ENCODE data around the gene RAPGEF6.
"Not testable (repeated sequence)": the region's sequence is repeated elsewhere in the genome, so short reads cannot be mapped to it uniquely, and the experiment has no call there.

RAPGEF6 gene

DNA sequence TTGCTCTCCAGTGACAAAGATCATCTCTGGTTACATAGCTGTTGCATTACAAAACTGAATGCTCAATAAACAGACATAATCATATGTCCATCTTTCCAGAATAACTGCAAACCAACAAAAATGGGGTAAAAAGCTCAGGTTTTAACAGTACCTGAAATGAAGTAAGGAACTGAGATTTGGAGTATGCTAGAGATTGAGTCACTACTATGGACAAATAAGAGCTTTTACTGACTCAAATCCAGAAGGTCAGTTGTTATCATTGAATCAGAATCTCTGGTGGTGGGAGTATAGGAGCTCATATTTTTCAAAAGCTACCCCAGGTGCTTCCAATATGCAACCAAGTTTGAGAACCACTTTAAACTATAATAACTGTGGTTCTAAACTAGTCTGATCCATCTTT is 4.1 kb upstream of the RAPGEF6 start:
- DNase-seq = no peak

DNA sequence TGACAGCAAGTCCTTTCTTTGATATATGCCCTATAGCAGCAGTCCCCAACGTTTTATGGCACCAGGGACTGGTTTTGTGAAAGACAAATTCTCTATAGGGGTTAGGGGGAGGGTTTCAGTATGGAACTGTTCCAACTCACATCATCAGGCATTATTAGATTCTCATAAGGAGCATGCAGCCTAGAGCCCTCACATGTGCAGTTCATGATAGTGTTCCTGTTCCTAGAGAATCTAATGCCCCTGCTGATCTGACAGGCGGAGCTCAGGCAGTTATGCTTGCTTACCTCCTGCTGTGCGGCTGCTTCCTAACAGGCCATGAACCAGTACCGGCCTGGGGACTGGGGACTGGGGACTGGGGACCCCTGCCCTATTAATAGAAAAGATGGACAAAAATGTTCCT is 2.7 kb upstream of the RAPGEF6 start:
- no peak for DNase-seq

DNA sequence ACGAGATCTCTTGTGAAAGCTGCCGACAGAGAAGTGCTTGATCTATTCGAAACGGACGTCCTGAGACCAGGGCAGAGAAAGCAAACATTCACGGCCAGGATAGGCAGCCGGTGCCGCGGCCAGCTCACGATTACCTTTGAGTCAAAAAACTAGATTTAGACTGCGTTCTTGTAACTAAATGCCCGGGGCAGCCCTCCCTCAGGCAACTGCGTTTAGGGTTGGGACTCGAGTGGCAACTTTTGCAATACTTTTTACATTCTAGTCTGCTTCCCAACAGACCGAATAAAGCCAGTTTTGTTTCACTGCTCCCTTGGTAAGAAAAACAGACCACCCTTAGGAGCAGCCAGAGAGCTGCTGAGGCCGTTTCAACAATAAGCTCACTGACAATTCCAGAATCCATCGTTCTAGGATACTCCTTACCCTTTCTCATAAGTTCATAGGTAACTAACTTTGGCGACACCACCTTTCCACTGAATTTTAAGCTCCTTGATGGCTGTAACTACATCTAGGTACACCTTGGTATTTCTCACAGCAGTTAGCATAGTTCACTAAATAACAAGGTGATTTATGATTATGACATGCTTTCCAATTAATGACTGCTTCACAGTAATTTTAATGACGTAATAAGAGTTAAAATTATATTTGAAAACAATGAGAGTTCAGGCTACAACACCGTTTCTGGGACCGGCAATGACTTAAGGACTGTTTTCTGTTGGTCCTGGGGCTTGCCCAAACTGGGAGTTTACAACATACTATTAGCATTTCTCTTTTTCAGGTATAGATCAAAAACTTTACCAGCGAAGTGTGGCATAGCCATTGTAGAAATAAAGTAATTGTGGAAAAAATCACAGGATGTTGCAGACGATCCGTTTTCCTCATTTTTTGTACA is 899 bp upstream of the RAPGEF6 start:
- DNase-seq = peak in 1 of 2 experiments; percentile 16

DNA sequence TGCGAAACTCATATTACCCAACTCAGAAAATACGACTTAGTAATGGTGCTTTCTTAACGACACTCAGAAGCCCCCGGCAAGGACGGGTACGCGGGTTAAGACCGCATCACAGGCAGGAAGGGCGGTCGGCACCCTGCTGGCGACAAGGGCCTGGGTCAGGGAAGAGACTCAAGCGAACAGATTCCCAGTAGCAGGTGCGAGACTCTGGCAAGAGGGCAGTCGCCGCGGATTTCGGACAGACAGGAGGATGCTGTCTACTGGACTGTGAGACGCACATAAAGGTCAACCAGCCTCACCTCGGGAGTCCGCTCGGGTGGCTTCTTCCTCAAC is 398 bp downstream of the RAPGEF6 start:
- peak; percentile 11 to 31 for DNase-seq

DNA sequence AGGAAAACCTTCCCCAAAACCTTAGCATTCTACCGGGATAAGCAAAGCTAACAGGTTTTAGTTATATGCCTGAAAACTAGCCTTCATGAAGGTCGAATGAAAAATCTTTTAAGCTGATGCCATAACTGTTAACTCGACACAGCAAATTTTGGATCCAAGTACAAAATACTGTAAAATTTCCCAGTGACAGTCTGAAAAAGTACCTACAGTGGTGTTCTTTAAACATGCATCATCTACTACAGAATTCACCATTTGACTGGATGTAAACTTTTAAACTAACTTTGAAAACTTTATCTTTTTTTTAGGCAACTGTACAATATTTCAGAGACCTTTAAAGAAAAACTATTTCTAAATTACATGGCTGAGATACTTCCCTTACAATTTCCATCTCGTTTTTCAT is 791 bp downstream of the RAPGEF6 start:
- DNase-seq = no peak

DNA sequence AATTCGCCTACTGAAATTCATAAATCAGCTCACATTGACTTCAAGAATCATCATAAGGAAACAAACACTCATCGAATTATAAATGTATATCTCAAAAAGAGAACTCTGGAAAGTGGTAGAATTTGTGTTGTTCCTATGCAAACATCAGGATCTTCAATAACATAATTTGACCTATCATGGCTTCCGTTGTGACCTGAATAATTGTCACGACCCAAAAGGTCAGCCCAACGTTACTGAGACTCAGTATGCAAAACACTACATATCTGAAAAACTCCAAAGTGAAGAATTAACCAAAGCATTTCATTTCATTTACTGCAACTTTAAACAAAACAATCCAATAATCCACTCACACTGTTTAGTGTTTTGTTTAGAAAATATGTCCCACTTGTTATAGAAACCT is 1.2 kb downstream of the RAPGEF6 start:
- no peak for DNase-seq

DNA sequence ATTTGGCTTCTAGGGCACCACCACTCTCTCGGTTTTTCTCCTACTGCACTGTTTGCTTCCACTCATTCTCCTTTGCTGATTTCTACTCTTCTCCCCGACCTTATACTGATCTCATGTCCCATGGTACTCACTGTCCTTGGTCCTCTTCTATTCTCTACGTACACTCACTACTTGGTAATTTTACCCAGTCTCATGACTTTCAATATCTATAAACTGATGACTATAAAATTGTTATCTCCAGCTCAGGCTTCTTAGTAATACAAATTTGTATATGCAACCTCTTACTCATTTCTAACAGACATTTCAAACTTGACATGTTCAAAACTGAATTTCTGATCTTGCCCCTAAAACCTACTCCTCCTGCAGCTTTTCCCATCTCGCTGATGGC is 4.1 kb downstream of the RAPGEF6 start:
- DNase-seq = no peak

DNA sequence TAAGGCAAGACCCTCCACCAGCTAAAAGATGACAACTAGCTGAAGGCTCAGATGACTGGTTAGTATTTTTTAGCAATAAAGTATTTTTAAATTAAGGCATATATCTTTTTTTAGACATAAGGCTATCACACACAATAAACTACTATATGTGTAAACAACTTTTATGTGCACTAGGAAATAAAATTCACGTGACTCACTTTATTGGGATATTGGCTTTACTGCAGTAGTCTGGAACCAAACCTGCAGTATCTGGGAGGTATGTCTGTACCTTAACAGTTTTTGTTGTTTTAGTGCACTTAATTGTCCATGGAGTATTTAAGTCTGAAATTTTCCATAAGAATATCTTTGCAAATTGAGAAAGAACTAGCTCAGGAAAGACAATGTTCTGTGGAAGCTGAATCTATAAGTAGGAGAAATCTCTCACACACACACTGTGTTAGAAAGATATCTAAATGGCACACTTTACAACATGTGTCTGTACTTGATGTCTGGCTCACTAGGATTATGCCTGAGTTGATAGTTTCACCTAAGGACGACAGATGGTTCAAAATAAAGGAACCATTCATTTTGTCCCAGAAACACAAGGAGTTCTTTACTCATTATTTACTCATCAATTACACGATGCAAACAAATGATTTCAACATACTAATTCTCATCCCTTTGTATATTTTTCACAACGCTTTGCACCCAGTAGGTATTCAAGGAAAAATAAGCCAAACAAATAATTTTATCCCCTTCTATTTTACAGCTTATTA is 4.6 kb downstream of the RAPGEF6 start:
- DNase-seq = peak; percentile 15 to 43

DNA sequence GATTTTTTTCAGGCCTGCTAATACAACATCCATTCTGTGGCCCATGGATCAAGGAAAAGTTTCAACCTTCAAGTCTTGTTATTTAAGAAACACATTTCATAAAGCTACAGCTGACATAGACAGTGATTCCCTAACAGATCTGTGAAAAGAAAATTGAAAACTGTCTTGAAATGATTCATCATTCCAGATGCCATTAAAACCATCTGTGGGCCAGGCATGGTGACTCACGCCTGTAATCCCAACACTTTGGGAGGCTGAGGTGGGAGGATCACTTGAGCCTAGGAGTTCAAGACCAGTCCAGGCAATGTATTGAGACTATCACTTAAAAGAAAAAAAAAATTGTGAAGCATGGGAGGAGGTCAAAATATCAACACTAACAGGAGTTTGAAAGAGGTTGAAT is 6.0 kb downstream of the RAPGEF6 start:
- DNase-seq = no peak

DNA sequence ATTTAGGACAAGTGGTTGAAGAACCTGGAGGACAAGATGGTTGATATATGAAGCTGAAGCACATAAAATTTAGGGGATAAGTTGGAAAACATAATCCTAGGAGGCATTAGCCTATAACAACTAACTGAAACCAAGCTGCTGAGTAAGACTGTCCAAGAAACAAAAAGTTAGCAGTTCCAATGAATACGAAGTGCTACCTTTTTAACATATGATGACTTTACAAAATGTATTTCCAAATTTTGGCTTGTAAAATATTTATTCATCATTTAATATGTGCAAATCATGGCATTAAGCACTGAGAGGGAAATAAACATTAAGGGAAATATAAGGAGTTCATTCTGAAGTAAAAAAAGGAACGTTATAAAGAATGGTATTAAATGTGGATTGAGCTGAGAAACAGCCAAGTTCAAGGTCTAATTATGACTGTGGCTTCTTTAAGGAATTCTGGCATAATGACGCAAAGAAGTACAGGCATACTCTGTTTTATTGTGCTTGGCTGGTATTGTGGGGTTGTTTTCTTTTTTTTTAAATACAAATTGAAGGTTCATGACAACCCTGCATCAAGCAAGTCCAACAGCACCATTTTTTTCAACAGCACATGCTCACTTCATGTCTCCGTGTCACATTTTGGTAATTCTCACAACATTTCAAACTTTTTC is 7.7 kb downstream of the RAPGEF6 start:
- DNase-seq = no peak

DNA sequence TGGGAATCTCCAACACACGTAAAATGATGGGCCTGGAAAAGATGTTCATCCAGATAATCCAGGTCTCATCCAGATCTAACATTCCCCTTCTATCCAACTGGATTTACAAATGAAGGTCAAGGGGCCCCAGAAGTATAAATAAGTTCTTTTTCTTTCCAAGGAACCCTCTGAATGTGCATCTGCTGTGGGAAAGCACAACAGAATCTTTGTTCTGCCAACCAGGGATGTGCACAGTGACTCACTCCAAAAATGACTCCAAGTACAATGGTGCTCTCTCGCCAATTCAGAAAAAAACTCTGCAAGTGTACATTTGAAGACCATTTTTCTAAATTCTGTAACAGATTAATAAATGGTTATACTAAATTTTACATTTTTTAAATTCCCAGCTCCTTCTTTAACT is 12.4 kb downstream of the RAPGEF6 start:
- DNase-seq = no peak

DNA sequence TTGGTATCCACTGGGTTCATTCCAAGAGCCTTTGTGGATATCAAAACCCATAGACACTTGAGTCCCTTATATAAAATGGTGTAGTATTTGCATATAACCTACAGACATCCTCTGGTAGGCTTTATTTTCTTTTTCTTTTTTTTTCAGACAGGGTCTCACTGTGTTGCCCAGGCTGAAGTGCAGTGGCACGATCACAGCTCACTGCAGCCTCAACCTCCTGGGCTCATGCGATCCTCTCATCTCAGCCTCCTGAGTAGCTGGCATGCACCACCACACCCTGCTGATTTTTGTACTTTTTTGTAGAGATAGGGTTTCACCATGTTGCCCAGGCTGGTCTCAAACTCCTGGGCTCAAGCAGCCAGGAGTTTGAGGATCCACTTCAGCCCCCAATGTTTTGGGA is 13.9 kb downstream of the RAPGEF6 start:
- not testable (repeated sequence) for DNase-seq

DNA sequence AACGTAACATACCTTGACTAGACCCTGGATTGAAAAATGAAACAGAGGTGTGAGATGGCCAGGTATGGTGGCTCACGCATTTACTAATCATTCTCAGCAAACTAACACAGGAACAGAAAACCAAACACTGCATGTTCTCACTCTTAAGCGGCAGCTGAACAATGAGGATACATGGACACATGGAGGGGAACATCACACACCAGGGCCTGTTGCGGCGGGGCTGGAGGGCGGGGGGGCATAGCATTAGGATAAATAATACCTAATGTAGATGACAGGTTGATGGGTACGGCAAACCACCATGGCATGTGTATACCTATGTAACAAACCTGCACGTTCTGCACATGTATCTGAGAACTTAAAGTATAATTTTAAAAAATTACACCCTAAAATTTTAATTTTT is 15.9 kb downstream of the RAPGEF6 start:
- no peak for DNase-seq

DNA sequence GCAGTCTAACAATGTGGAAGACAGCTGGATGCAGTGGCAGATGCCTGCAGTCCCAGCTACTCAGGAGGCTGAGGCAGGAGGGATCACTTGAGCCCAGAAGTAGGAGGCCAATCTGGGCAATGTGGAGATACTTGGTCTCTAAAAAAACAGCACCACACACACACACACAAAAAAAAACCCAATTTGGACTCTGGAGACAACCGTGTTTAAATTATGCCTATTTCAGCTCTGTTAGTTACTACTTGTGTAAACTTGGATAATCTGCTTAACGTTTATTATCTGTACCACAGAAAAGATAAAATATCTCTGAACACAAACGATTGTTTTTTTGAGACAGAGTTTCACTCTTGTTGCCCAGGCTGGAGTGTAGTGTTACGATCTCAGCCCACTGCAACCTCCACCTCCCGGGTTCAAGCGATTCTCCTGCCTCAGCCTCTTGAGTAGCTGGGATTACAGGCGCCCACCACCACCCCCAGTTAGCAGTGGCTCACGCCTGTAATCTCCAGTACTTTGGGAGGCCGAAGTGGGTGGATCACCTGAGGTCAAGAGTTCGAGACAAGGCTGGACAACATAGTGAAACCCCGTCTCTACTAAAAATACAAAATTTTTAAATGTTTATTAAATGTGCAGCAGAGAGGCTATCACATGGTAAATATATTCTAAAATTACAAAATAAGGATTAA is 17.7 kb downstream of the RAPGEF6 start:
- DNase-seq = no peak

DNA sequence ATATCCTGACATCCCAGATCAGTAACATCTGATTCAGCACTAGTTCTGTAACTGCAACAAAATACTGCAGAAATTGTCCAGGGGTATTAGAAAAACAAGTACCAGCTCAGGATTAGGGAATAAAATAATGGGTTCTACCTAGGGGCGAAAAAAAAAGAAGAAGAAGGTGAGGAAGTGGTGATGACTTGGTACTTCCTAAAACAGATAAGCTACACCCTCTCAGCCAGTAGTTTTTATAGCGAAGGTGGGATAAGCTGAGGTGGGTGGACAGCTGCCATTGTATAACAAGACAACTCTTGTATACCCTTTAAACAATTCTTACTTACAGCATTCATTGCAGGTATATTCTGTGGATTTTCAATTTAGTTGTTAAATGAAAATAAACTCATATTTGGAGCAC is 19.1 kb downstream of the RAPGEF6 start:
- DNase-seq = no peak

DNA sequence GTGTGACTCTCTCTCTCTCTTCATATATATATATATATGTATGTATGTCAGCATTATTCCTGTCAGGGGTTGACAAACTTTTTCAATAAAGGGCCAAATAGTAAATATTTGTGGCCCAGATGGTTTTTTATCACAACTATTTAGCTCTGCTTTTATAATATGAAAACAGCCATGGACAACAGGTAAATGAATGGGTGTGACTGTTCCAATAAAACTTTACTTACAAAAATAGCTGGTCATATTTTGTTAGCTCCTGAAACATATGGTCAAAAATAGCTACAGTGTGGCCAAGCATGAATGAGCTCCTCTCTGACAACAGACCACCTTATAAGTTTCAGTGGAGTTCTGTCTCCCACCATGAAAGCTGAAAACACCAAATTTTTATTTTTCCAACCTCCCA is 21.6 kb downstream of the RAPGEF6 start:
- DNase-seq = no peak

DNA sequence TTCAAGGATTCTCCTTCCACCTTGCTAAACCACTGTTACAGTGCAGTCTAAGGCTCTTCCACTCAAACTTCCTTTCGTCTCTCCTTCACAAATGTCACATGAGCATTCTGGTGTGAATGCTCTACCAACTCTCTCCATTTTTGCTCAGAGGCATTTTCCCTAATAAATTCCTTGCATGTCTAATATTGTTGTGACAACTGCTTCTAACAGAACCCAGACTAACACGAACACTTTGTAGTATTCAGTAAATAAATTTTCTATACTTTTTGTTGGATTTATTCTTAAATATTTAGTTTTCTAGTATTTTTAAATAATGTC is 24.0 kb downstream of the RAPGEF6 start:
- no peak for DNase-seq

DNA sequence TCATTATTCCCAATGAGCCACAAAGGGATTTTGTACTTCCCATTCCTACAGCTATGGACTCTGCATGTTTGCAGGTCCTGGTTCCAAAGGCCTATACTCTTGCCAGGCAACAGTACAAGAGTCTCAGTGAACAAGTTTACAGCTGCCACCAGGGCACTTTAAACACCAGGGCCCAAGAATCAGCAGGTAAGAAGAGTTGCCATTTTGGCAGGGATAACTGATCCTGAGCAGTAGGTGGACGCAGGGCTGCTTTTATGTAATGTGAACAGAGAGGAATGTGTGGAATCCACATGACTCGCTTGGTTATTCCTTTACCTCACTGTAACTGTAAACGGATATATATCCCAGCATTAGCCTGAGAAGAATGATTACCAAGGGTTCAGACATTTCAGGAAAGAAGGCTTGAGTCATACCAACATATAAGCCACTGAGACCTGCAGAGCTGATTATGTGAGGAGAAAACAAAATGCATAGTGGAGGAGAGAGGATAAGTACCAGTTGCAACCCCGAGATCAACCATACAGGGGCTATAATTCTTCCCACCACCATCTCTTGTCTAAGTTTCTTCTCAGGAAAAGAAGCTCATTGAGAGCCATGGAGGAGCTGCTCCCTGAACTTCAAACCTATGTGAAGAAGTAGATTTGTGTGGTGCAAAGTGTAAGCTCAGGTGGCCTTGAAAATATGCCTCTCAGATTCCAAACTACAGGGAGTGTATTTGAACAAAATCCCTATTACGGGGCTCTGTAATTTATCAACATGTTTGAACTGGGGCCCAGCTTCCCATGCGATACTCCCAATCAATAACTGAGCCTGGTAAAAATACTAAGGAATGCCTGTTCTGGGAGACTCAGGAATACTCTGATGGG is 24.6 kb downstream of the RAPGEF6 start:
- no peak for DNase-seq

DNA sequence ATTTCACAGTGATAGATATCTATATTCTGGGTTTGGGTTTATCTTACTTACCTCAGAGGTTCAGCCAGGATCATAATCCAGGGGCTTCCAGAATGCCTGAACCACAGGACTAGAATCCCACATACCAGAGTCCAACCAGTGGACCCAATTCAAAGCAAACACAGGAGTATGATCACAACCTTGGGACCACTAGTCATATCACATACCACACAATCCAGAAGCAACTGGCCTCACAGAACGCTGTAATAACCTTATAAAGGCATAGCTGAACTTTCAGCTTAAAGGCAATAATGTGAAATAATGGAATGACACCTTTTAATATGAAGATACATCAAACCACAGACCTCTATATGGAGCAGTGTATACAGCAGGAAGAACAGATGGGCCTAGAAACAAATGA is 25.3 kb downstream of the RAPGEF6 start:
- DNase-seq = no peak

DNA sequence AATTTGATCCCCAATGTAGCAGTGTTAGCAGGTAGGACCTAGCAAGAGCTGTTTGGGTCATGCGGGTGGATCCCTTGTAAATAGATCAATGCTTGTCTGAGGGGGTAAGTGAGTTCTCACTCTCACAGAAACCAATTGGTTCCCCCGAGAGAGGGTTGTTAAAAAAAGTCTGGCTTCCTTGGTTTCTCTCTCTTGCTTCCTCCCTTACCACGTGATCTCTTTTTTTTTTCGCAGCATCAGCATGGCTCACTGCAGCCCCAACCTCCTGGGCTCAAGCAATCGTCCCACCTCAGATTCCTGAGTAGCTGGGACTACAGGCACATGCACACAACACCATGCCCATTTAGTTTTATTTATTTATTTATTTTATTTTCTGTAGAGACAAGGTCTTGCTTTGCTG is 26.4 kb downstream of the RAPGEF6 start:
- no peak for DNase-seq

DNA sequence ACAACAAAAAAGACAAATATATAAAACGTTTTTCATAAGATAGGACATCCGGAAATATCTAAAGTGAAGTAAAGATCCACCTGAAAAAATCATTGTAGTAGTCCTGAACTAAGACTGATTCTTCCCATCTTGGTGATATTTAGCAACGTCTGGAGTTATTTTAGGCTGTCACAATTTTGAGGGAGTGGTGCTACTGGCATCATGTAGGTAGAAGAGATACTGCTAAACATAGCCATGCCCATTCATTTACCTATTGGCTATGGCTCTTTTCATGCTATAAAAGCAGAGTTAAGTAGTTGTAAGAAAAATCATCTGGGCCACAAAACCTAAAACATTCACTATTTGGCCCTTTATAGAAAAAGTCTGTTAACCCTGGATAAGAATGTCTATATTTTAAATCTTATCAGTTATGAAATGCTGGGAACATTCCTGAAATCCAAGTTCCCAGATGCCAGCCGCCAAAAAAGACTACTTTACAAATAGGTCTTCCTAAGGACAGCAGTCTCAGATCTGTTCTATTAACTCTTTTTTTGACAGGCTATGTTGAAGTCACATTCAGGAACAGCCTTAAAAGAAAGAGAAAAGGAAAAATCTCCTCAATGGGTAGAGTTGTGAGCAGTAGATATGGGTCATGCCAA is 27.0 kb downstream of the RAPGEF6 start:
- DNase-seq = no peak

DNA sequence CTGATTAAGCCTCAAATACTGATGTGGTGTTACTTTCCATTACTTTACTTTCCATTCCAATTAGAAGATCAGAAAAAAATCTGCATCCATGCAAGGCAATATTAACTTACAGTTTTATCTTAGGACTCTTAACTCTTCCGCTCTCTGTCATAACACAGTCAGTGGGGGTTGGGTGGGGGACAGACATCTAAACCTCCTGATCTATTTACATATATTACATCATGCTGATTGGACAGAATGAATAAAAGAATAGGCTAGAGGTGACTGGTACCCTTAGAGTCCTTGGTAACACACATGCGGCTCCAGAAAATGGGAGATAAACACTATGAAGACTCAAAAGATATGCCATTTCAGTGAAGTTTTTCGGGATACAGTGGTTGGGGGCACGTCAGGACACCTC is 27.6 kb downstream of the RAPGEF6 start:
- DNase-seq = no peak

Data from NCI-H2081 (cell line).